Activated T-cell treated with anti-CD3 and anti-CD28 coated beads, Interleukin-2, amount 50 U/mL, for 72 hours (primary cell): ENCODE measurements around the gene IKZF3. TPM values are rescaled to one million over a fixed set of nuclear protein-coding genes. Genes with fewer than 3 reads are reported as not detected.
"Not testable (repeated sequence)": the region's sequence is repeated elsewhere in the genome, so short reads cannot be mapped to it uniquely, and the experiment has no call there.

Experiments
- ATAC-seq, 2 donors: fragments of 150-1000 bp; cut with Tn5 transposase; replicated peaks in 1 of 2; 2 replicates each; pipeline ENCODE4 v1.10.0; 2021; ENCODE audit warnings: moderate library complexity in 2 of 2, mild to moderate bottlenecking in 1 of 2
- DNase-seq, 2 donors: peaks; one replicate each; pipeline ENCODE4 v3.0.0; 2021 to 2022; ENCODE audit warnings: mixed read lengths in 1 of 2
- H3K27ac Mint-ChIP-seq: one replicate; pipeline ENCODE4 v1.8.0; 2022; ENCODE audit warnings: mild to moderate bottlenecking, moderate library complexity, mixed read lengths
- H3K27me3 Mint-ChIP-seq: one replicate; pipeline ENCODE4 v1.8.0; 2022; ENCODE audit warnings: low read depth, mixed read lengths
- H3K36me3 Mint-ChIP-seq, 2 donors: one replicate each; pipeline ENCODE4 v1.8.0; 2022; ENCODE audit warnings: mixed read lengths in 2 of 2, mild to moderate bottlenecking in 1 of 2; ENCODE audit not compliant: insufficient read depth in 2 of 2
- H3K4me1 Mint-ChIP-seq: one replicate; pipeline ENCODE4 v1.8.0; 2022; ENCODE audit warnings: low read depth, mixed read lengths
- H3K4me3 Mint-ChIP-seq, 2 donors: one replicate each; pipeline ENCODE4 v1.8.0; 2022; ENCODE audit warnings: mild to moderate bottlenecking in 2 of 2, mixed read lengths in 2 of 2, moderate library complexity in 2 of 2
- H3K9me3 Mint-ChIP-seq, 2 donors: one replicate each; pipeline ENCODE4 v1.8.0; 2022; ENCODE audit warnings: mixed read lengths in 2 of 2
- total RNA-seq, 2 donors: library from RNA; stranded (reverse); gene quantifications; one replicate each; pipeline ENCODE4 v1.2.3, GENCODE V29; 2022

Gene IKZF3
- total RNA-seq, 2 donors from 2014 or later = 70.7 to 78.9 TPM

DNA sequence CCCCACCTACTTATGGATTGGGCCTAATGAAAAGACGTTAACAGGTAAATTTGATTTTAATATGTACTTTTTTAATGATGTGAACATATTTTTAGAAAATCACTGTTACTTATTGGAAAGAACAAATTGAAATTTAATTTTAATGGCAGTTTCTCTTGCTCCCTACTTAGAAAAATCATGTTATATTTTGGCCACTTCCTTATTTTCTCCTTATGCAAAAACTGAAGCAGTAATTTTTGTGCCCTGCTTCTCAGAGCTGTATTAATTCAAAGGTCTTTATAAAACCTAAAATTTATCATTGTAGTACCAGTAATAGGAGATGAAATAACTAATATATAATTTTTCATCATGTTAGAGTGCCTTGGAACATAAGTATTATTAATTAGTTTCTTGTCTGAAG lies 6.7 kb upstream of the IKZF3 start:
- no peak overlapping the region for H3K27ac Mint-ChIP-seq
- peaks cover 0 to 2% of the 10 kb centered on the region in 2 donors for H3K36me3 Mint-ChIP-seq
- H3K4me1 Mint-ChIP-seq = peaks cover 24% of the 10 kb centered on the region
- no peak overlapping the region for H3K4me3 Mint-ChIP-seq
- no peak for ATAC-seq
- H3K27me3 Mint-ChIP-seq = no peaks in the 10 kb centered on the region
- H3K9me3 Mint-ChIP-seq = no peaks in the 10 kb centered on the region
- no peak for DNase-seq

DNA sequence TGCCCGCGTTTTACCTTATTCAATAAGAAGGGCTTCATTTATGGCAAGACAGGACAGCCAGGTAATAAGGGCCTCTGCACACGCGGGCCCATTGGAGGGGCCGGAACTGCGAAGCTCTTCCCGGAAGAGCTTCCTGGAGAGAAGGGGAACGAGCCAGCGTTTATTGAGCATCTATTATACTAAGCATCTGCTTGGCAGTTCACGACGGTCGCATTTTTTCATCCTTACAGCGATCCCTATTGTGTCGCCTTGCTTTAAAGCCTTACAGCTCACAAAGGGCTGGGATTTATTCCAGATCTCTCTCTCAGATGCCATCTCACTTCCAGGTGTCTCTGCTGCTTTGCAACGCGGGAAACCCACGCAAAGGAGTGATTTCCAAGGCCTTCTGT lies 4.4 kb upstream of the IKZF3 start:
- ATAC-seq = no peak
- Mint-ChIP-seq H3K4me1 (peaks cover 41% of the 10 kb centered on the region), H3K36me3 (peaks cover 0 to 2% of the 10 kb centered on the region in 2 donors), H3K9me3 (no peaks in the 10 kb centered on the region), H3K27me3 (no peaks in the 10 kb centered on the region), H3K4me3 (peak overlapping the region; percentile 80 to 83), H3K27ac (peak overlapping the region; percentile 54)
- no peak for DNase-seq

DNA sequence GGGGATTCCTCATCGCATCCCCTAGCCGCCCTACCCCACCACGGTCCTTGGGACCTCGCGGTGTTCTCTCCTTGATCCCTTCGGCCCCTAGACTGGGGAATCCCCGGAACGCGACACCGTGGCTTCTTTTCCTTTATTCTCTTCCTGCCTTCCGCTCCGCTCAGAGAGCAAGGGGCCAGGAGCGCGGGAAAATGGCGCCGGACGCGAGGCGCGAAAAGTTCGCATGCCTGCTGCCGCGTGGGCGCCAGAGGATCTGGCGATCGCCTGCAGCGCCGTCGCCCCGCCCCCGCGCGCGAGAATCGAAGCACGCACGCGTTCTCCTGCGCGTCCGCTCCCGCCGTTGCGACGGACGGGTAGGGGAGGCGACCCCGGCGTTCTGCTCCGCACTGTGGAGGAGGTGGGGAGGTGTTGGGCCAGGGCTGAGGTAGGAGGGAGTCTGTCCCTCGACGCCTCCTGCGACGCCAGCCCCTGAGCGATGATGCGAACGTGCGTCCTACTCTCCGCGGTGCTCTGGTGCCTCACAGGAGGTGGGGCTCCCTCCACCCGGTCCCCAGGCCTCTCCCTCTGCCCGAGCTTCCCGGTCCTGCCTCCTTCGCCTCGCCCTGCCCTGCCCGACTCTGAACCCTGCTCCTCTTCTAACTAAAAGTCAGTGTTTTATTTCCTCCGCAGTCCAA lies 3.9 kb upstream of the IKZF3 start, which contains the start of gene ZPBP2:
ZPBP2 (plus strand) TSS at position 323 of the 674 bp plus-strand sequence; CDS start at position 476, 153 bp downstream.
- Mint-ChIP-seq H3K36me3 (peaks cover 0 to 2% of the 10 kb centered on the region in 2 donors), H3K27ac (peak within 1 kb of the TSS; percentile 94), H3K4me3 (peak within 1 kb of the TSS; percentile 80 to 83), H3K4me1 (peaks cover 41% of the 10 kb centered on the region), H3K27me3 (no peaks in the 10 kb centered on the region), H3K9me3 (no peaks in the 10 kb centered on the region)
- DNase-seq = peak; percentile 61 to 72
- ATAC-seq = no peak

- peaks cover 0 to 2% of the 10 kb centered on the region in 2 donors for H3K36me3 Mint-ChIP-seq
- no peaks in the 10 kb centered on the region for H3K9me3 Mint-ChIP-seq
- H3K4me1 Mint-ChIP-seq = peaks cover 41% of the 10 kb centered on the region
- H3K27me3 Mint-ChIP-seq = no peaks in the 10 kb centered on the region
- H3K27ac Mint-ChIP-seq = peak overlapping the region; percentile 94
- DNase-seq = peak; percentile 68 to 74
- ATAC-seq = peak; percentile 79 to 85
- peak overlapping the region; percentile 80 to 83 for H3K4me3 Mint-ChIP-seq
These were observed 3.2 kb upstream of the IKZF3 start for GRCh38 chr17:39867084-39867879.

- Mint-ChIP-seq H3K9me3 (no peaks in the 10 kb centered on the region), H3K27ac (peak overlapping the region; percentile 98), H3K4me3 (peak overlapping the region; percentile 39 to 72), H3K4me1 (peaks cover 51% of the 10 kb centered on the region), H3K36me3 (peaks cover under 1 to 2% of the 10 kb centered on the region in 2 donors), H3K27me3 (no peaks in the 10 kb centered on the region)
- DNase-seq = no peak
- no peak for ATAC-seq
These were observed 2.1 kb upstream of the IKZF3 start for GRCh38 chr17:39866013-39866730.

DNA sequence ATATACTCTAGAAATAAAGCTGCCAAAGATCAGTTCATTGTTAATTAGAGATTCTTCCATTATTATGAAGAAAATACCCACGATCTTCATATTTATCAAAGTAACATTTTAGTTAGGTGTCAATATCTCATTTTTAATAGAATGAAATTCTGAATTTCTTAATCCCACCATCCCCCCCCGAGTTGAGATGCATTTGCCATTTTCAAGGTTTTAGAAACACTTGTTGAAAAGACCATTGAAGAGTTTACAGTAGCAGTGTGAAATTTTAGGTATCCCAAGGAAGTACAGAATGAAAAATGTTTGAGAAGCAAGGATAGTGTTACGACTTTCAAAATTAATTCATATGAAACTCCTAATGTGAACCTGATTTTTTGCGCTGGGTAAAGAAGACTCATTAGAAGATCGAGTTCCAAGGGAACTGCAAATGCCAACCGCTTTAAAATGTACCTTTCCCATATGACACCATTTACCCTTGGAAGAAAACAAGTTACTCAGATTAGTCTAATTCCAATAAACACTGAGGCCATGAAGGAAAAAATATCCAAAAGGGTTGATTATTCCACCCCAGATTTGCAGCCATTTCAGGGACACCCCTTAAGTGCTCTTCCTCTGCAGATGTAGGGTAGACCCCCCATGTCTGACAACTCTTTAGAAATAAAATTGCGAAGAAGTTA lies 731 bp downstream of the IKZF3 start:
- Mint-ChIP-seq H3K9me3 (no peaks in the 10 kb centered on the region), H3K4me3 (peak overlapping the region; percentile 91 to 99), H3K27ac (peak overlapping the region; percentile 98), H3K27me3 (no peaks in the 10 kb centered on the region), H3K4me1 (peaks cover 63% of the 10 kb centered on the region), H3K36me3 (peaks cover 0 to 4% of the 10 kb centered on the region in 2 donors)
- ATAC-seq (no peak), DNase-seq (no peak)

GRCh38 chr17:39861235-39861634 lies 2.9 kb downstream of the IKZF3 start:
- Mint-ChIP-seq H3K9me3 (no peaks in the 10 kb centered on the region), H3K27ac (peak overlapping the region; percentile 72), H3K27me3 (no peaks in the 10 kb centered on the region), H3K36me3 (peaks cover 3 to 4% of the 10 kb centered on the region in 2 donors), H3K4me1 (peaks cover 57% of the 10 kb centered on the region), H3K4me3 (peak overlapping the region; percentile 79 to 91)
- DNase-seq (no peak), ATAC-seq (no peak)

DNA sequence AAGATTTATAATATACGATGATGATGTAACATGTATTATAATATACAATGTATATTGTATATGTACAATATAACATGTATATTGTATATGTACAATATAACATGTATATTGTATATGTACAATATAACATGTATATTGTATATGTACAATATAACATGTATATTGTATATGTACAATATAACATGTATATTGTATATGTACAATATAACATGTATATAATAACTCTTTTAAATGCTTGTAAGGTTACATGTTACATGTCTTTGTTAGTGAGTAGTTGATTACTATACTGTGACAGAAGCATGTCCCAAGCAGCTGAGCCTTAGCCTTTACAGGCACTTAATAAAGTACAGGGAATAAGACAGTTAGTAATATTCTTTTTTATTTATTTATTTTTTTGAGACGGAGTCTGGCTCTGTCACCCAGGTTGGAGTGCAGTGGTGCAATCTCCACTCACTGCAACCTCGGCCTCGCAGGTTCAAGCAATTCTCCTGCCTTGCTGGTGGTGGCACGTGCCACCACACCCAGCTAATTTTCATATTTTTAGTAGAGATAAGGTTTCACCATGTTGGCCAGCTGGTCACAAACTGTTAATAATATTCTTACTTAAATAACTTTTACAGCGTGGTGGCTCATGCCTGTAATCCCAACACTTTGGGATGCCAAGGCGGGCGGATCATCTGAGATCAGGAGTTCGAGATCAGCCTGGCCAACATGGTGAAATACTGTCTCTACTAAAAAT lies 8.0 kb downstream of the IKZF3 start:
- H3K4me1 Mint-ChIP-seq = peaks cover 58% of the 10 kb centered on the region
- not testable (repeated sequence) for H3K27me3 Mint-ChIP-seq, H3K36me3 Mint-ChIP-seq, ATAC-seq, DNase-seq, H3K4me3 Mint-ChIP-seq, H3K27ac Mint-ChIP-seq, H3K9me3 Mint-ChIP-seq

DNA sequence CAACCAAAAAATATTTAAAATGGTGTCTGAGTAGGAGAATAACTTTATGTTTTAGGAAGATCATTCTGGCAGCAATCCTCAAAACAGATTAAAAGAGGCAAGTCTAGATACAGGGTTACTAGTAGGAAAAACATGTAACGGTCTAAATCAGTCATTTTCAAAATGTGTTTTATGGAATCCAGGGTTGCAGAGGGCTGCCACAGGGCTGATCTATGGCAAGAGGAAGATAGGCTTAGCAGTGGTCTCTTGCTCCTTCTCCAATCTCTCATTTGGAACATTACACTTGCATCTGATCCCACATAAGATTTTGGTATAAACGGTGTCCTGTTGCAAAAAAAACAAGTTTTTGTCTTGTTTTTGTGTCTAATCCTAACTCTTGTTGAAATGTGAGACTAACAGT lies 9.2 kb downstream of the IKZF3 start:
- peaks cover 8 to 10% of the 10 kb centered on the region in 2 donors for H3K36me3 Mint-ChIP-seq
- H3K27me3 Mint-ChIP-seq = no peaks in the 10 kb centered on the region
- peaks cover 54% of the 10 kb centered on the region for H3K4me1 Mint-ChIP-seq
- H3K4me3 Mint-ChIP-seq = no peak overlapping the region
- no peak for ATAC-seq
- H3K9me3 Mint-ChIP-seq = no peaks in the 10 kb centered on the region
- no peak for DNase-seq
- H3K27ac Mint-ChIP-seq = peak overlapping the region; percentile 61

GRCh38 chr17:39852239-39852638 lies 11.9 kb downstream of the IKZF3 start:
- Mint-ChIP-seq H3K27ac (peak overlapping the region; percentile 7), H3K27me3 (no peaks in the 10 kb centered on the region), H3K4me1 (peaks cover 67% of the 10 kb centered on the region), H3K36me3 (peaks cover 7 to 11% of the 10 kb centered on the region in 2 donors), H3K9me3 (no peaks in the 10 kb centered on the region), H3K4me3 (peak overlapping the region; percentile 41 to 50)
- DNase-seq (no peak), ATAC-seq (peak; percentile 51 to 59)

DNA sequence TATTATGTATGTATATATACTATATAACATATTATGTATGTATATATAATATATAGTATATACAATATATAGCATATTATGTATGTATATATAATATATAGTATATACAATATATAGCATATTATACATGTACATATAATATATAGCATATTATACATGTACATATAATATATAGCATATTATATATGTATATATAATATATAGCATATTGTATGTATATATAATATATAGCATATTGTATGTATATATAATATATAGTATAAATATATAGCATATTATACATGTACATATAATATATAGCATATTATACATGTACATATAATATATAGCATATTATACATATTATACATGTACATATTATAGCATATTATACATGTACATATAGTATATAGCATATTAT lies 13.9 kb downstream of the IKZF3 start:
- H3K27me3 Mint-ChIP-seq, H3K9me3 Mint-ChIP-seq, H3K4me3 Mint-ChIP-seq, DNase-seq, ATAC-seq, H3K27ac Mint-ChIP-seq: not testable (repeated sequence)
- Mint-ChIP-seq H3K4me1 (peaks cover 74% of the 10 kb centered on the region), H3K36me3 (peaks cover 9 to 11% of the 10 kb centered on the region in 2 donors)

- ATAC-seq = peak in 1 of 2 donors; percentile 42
- Mint-ChIP-seq H3K4me3 (peak overlapping the region; percentile 27 to 74), H3K4me1 (peaks cover 76% of the 10 kb centered on the region), H3K27ac (peak overlapping the region; percentile 83), H3K27me3 (no peaks in the 10 kb centered on the region), H3K9me3 (no peaks in the 10 kb centered on the region), H3K36me3 (peaks cover 4 to 6% of the 10 kb centered on the region in 2 donors)
- no peak for DNase-seq
These were observed 15.5 kb downstream of the IKZF3 start for GRCh38 chr17:39848600-39848999.
